Inflammatory macrophage treated with lipopolysaccharide for 1 hour (primary cell): ENCODE measurements around the gene STK11IP.

ENCODE experiments used
- DNase-seq, 2 donors: peaks; one replicate each; pipeline ENCODE4 v3.0.0-alpha.2; 2020 to 2022

The STK11IP gene

DNA sequence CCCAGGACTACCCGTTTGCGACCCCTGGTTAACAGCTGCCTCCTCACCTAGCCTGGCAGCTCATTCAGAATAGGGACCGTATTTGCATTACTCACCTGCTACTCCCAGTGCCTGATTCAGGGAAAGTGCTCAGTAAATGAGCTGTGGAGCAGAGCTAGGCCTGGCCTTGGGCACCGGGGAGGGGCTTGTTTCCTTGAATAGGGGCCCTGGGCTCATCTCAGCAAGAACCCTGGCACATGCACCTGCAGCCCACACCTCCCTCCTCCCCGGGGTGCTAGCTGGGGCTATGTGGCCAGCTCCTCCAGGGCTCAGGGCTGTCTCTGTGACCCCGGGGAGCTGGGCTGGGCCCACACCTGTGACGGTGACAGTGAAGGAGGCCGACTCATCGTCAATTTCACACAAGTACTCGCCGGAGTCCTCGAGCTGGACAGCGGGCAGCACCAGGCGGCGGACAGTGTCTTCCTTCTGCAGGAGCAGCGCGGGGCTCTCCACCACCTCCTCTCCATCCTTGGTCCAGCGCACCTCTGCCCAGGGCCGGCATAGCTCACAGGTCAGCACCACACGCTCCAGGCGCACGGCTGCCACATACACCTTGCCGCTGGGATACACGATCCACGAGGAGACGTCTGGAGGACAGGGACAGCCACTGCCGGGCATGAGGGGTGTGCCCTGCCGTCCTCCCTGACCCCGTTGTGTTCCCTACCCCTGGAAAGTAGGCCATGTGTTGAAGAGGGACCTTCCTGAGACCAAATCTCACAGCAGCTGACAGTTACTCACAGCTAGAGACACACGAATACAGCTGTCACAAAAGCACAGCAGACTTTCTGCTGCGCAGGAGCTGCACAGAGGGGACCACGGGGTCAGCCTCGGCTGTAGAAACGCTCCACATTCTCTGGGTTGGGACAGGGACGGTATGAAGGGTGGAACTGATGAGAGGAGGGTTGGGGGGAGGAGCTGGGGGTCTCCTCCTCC is 35.3 kb upstream of the STK11IP start:
- no peak for DNase-seq

GRCh38 chr2:219563271-219563928 is 34.3 kb upstream of the STK11IP start:
- DNase-seq, result no peak

GRCh38 chr2:219565130-219566080 is 32.3 kb upstream of the STK11IP start:
- DNase-seq, result no peak

GRCh38 chr2:219566640-219567039 is 31.0 kb upstream of the STK11IP start:
- no peak for DNase-seq

DNA sequence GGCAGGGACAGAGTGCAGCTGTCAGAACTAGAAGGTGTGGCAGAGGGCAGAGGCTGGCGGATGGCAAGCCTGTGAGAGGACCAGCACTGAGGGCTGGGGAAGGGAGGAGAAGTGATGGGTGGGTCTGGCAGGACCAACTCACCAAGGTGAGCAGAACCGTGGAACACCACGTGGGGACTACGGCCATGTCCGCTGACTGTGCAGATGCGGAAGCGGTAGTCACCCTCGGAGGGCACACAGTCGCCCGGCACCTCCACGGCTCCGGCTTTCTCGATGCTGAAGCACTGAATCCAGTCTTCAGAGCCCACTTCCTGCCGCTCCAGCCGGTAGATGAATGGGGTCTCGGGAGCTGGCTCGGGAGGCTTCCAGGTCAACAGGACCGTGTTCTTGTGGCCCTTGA is 30.5 kb upstream of the STK11IP start:
- DNase-seq, result no peak

DNA sequence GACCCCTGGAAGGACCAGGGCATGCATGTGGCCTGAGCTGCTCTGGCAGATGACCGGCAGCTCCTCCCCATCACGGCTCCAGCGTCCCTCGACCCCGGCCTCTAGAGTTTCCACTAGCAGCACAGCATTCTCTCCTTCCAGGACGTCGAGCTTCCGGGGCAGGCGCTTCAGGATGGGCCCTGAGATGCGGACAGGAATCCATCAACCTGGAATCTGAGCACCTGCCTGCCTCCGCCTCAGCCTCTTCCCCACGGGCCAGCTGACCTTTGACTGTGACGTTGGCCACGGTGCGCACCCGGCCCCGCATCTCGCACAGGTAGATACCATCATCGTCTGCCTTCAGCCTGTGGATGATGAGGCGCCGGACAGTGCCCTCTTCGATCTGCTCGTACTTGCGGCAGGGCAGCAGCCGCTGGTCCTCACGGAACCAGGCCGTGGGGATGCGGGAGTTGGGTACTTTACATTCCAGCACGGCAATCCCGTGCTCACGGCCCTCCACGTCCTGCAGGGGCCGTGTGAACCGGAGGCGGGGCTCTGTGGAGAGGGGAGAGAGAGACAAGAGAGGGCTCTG is 29.8 kb upstream of the STK11IP start:
- DNase-seq, result no peak

- no peak for DNase-seq
Observed at GRCh38 chr2:219569041-219569440, 28.6 kb upstream of the STK11IP start.

DNA sequence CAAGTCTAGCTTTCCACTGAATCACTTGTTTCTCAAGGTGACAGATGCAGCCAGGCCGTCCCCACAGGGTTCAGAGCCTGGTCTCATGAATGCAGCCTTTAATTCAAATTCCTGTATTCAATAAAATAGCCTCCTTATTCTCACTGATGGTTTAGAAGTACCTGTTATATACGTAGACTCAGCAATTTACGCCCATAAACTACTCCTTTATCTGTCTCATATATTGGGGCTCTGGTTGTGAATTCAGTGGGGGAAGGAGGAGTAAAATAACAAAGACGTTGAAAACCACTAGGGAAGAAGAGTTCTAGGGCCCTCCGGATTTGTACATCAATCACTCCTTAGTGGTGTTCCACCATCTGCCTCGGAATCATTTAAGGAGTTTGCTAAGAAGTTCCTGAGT is 28.0 kb upstream of the STK11IP start:
- no peak for DNase-seq

DNA sequence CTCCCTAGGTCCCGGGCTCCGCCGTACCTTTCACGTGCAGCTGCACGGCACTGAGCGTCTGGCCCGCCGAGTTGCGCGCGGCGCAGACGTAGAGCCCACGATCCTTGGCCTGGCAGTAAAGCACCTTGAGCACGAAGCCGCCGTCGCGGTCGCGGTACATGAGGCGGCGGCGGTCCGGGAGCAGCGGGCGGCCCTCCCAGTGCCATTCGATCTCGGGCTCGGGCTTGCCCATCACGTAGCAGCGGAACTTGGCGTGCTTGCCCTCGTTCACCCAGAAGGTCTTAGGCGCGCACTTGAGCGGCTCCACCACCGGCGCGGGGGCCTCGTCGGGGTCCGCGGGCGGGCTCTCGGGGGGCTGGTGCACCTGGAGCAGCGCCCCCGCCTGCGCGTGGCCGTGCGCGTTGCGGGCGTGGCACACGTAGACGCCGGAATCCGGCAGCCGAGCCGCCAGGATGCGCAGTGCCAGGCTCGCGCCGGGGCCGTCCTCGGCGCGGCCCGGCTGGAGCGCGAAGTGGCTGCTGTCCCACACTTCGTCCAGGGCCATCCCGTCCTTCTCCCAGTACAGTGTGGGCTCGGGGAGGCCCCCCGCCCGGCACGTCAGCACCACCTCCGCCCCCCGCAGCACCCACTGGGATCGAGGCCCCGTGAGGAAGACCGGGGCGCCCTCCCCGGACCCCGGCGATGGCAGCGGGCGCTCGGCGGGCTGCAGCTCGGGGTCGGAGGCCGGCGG is 27.3 kb upstream of the STK11IP start:
- DNase-seq, result no peak

DNA sequence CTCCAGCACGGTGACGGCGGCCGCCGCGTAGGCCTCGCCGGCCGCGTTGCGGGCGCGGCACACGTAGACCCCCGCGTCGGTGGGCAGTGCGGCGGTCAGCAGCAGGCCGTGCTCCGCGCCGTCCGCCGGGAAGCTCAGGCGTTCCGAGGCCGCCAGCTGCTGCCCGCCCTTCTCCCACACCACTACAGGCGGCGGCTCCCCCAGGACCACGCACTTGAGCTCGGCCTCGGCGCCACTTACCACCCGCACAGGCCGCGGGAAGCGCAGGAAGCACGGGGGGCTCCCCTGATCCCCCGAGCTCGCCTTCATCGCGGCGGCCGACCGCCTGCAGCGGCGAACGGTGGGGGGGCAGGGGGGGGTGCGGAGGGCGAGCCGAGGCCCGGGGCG is 26.7 kb upstream of the STK11IP start:
- no peak for DNase-seq

DNA sequence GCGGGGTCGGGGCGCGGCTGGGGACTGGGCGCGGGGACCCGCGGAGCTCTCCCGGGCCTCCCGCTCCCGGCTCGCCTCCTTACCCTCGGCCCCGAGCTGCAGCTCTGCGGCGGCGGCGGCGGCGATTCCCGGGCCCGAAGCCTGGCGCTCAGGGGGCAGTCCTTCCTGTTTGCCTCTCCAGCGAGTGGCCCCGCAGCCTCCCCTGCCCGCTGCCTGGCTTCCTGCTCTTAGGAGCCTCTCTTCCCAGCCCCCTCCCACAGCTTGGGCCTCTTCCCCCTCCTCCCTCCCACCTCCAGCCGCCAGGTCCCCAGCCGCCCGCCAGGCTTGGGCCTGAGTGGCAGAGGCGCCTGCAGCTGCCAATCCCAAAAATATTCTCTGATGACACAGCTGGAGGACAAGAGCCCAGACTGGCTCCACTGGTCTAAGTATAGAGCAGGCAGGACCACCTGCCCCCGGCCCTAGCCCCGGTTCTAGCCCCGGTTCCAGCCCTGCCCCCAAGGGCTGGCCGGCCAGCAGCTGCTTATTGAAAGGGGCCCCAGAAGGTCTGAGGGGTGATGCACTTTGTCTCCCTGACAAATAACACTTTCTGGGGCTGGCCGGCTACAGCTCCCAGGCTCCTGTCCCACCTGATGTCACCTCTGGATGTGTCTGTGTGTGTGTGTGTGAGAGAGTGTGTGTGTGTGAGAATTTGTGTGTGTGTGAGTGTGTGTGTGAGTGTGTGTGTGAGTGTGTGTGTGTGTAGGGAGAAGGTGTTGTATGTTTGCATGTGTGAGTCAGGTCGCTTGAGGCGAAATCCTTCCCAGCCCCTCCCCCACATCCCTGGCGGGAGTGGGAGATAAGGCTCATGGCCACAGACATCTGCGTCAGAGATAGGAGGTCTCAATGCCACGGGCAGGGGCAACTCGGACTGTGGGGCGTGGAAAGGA is 26.1 kb upstream of the STK11IP start, which contains the start of gene OBSL1:
Gene OBSL1 (minus strand): TSS at position 229 of the 926 bp plus-strand sequence. CDS start 307 bp downstream, outside the sequence.
- no peak for DNase-seq

DNA sequence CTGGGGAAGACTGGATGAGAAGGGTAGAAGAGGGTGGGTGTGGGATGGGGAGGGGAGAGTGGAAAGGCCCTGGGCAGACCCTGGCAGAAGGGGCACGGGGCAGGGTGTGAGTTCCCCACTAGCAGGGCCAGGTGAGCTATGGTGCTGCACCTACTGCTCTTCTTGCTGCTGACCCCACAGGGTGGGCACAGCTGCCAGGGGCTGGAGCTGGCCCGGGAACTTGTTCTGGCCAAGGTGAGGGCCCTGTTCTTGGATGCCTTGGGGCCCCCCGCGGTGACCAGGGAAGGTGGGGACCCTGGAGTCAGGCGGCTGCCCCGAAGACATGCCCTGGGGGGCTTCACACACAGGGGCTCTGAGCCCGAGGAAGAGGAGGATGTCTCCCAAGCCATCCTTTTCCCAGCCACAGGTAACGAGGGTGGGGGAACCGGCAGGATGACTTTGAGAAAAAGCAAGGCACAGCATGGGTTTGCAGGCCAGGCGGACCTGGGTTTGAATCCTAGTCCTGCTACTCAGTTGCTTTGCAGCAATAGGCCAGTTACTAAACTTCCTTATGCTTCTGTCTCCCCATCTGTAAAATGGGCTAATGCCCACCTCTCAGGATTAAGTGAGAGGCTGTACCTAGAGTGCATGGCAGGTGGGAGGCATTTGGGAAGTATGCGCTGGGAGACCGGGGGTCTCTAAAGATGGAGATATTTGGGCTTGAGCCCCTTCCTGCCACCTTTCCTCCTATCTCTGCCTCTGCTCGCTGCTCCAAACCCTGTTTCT is 25.2 kb upstream of the STK11IP start, which contains the start of gene INHA:
Gene INHA (plus strand): TSS at position 74 of the 765 bp plus-strand sequence. CDS start 65 bp downstream, at position 139.
- no peak for DNase-seq

DNA sequence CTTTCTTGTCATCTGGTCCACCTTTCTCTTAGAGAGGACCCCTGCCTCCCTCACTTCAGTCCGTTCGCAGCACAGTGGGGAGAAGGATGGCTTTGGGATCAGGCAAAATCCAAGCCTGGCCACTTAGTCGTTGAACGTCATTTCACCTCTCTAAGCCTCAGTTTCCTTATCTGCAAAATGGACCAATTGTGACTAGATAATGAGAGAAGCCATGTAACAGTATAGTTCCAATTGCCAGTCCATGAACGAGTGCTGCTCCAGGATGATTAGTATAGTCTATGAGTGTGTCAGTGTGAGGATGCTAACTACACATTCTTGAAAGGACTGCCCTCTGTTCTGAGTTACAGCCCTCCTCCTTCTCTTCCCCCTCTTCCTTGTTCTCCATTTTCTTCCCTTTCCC is 24.5 kb upstream of the STK11IP start:
- DNase-seq, result no peak

DNA sequence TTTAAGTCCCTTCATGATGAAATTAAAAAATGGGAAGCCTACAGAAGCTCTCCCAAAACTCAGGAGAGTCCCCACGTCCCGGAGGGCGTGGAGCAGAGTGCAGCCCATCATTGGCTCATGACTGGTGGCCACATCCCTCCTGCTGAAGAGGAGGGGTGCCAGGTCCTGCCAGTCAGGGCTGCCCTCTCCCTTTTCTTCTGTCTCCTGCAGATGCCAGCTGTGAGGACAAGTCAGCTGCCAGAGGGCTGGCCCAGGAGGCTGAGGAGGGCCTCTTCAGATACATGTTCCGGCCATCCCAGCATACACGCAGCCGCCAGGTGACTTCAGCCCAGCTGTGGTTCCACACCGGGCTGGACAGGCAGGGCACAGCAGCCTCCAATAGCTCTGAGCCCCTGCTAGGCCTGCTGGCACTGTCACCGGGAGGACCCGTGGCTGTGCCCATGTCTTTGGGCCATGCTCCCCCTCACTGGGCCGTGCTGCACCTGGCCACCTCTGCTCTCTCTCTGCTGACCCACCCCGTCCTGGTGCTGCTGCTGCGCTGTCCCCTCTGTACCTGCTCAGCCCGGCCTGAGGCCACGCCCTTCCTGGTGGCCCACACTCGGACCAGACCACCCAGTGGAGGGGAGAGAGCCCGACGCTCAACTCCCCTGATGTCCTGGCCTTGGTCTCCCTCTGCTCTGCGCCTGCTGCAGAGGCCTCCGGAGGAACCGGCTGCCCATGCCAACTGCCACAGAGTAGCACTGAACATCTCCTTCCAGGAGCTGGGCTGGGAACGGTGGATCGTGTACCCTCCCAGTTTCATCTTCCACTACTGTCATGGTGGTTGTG is 23.0 kb upstream of the STK11IP start:
- DNase-seq, result no peak

DNA sequence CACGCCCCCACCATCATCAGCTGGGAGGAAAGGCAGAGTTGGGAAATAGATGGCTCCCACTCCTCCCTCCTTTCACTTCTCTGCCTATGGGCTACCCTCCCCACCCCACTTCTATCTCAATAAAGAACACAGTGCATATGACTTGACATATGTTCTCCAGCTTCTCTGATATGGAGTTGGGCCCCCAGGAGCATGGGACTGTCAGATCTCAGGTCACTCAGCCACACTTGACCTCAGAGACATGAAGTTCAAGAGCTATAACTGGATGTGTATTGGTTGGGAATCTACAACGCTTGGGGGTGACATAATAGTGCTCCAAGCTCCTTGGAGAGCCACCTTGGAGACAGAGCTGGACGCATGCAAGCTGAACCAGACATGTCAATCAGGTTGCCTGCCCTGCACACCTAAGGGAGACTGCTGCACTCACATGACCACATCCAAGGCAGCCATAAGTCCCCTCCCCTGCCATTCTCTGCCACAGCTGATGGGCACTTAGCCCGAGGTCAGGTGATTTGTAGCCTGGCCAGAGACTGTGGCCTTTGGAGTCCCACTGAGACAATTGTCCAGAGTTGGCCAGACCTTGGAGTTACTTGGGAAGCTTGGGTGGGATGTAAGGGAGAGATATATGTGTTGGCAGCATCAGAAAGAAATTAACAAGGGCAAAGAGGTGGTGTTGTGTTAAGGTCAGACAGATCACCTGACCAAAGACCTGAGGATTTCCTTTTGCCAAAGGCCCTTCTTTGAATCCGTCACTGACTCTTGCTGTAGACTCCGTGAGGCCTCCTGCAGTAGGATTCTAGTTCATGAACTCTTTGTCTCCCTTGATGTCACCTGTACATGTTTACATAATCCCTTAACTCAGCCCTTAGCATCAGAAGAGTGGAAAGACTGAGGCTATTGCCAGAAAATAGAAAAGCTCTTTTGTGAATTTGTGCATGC is 21.8 kb upstream of the STK11IP start:
- no peak for DNase-seq

- no peak for DNase-seq
Observed at GRCh38 chr2:219576505-219577388, 20.9 kb upstream of the STK11IP start.
